ENCODE data around the gene KIF22.
"Not testable (repeated sequence)": the region's sequence is repeated elsewhere in the genome, so short reads cannot be mapped to it uniquely, and the experiment has no call there.

- not testable (repeated sequence) for TF ChIP-seq CTCF, POLR2A (IDR thresholded peaks at IDR 0.05)
These were observed 29.3 kb upstream of the KIF22 start for GRCh38 chr16:29761280-29761651.
